ENCODE measurements around the gene SLC4A2. TPM values are rescaled to one million over a fixed set of nuclear protein-coding genes. Genes with fewer than 3 reads are reported as not detected.
"Not testable (repeated sequence)": the region's sequence is repeated elsewhere in the genome, so short reads cannot be mapped to it uniquely, and the experiment has no call there.

The SLC4A2 gene
- total RNA-seq (10 to 100 TPM; 82.7 to 84.7 TPM), polyA plus RNA-seq (10 to 100 TPM; 12.8 to 24.3 TPM)

GRCh38 chr7:151059367-151060112 is at the start of gene SLC4A2:
Gene SLC4A2, plus strand, starts transcription at chr7:151059589. Its CDS starts 2,399 bp downstream, at chr7:151061988.
- H3K4me3 ChIP-seq (ENCODE audit: low read length in 2 of 2): peak within 1 kb of the TSS; percentile 45 to 70
- CTCF ChIA-PET (ENCODE audit: partially characterized antibody): interaction anchor here (1.2 to 1.7 kb wide), 2 partner anchors 45 to 51 kb away, joined by 3 to 5 read pairs; no protein-coding TSS in a partner anchor
- H3K4me1 ChIP-seq (ENCODE audit: insufficient read depth, low read length): peaks cover 41% of the 10 kb centered on the region
- Mint-ChIP-seq H3K4me3 (peak within 1 kb of the TSS; percentile 86 to 97 (median 94)), H3K4me1 (peaks cover 18 to 51% (median 36%) of the 10 kb centered on the region in 4 donors), H3K9me3 (no peaks in the 10 kb centered on the region), H3K27ac (peak within 1 kb of the TSS; percentile 85 to 99 (median 96)), H3K36me3 (peaks cover 0 to 23% of the 10 kb centered on the region in 2 donors), H3K27me3 (peaks cover 0 to 2% of the 10 kb centered on the region in 2 donors)
- no peaks in the 10 kb centered on the region for H3K9me3 ChIP-seq (ENCODE audit: control insufficient read depth in 1 of 2, low read length in 2 of 2)
- peak within 1 kb of the TSS; percentile 85 for H3K27ac ChIP-seq (ENCODE audit: low read depth, low read length)
- DNase-seq: peak; percentile 60 to 79 (median 69)
- no peaks in the 10 kb centered on the region for H3K27me3 ChIP-seq (ENCODE audit: insufficient read depth, low read length)
- POLR2A ChIA-PET (ENCODE audit: partially characterized antibody): interaction anchor here (1.0 to 5.0 kb wide), 11 partner anchors 17 to 51 kb away, joined by 3 to 68 read pairs (median 6); partner anchors contain the start of genes ABCB8, AGAP3, FASTK and TMUB1
- intact Hi-C loops (cut with micrococcal nuclease): loop anchor here (1.0 to 2.0 kb wide), 3 partner anchors 41 to 167 kb away; partner anchors contain the start of gene ABCF2
- H3K36me3 ChIP-seq (ENCODE audit: insufficient read depth, low read length): peaks cover 2% of the 10 kb centered on the region

- ChIA-PET POLR2A (ENCODE audit: partially characterized antibody) (interaction anchor here (0.7 to 13.0 kb wide), 14 partner anchors 9 to 1141 kb away, joined by 3 to 182 read pairs (median 8); partner anchors contain the start of genes ABCB8, NOS3, REPIN1 and TMUB1), CTCF (ENCODE audit: partially characterized antibody) (interaction anchor here (1.0 to 9.1 kb wide), 12 partner anchors 8 to 655 kb away, joined by 3 to 93 read pairs (median 14); partner anchors contain the start of genes ABCB8, ATG9B and NOS3)
- H3K4me1 Mint-ChIP-seq: peaks cover 47 to 93% (median 69%) of the 10 kb centered on the region in 4 donors
- peak in 1 of 5 donors; percentile 38 for DNase-seq
- peaks cover 0 to 2% (median 0%) of the 10 kb centered on the region in 8 donors for H3K9me3 Mint-ChIP-seq
- intact Hi-C loops (cut with micrococcal nuclease): loop anchor here (10.0 kb wide), 1 partner anchor 335 kb away; the partner anchor contains the start of gene NUB1
- Histone ChIP-seq H3K9me3 (ENCODE audit: control insufficient read depth in 1 of 2, low read length in 2 of 2) (no peaks in the 10 kb centered on the region), H3K27ac (ENCODE audit: low read depth, low read length) (peak overlapping the region; percentile 69), H3K4me3 (ENCODE audit: low read length in 2 of 2) (no peak overlapping the region), H3K4me1 (ENCODE audit: insufficient read depth, low read length) (peaks cover 86% of the 10 kb centered on the region), H3K36me3 (ENCODE audit: insufficient read depth, low read length) (no peaks in the 10 kb centered on the region), H3K27me3 (ENCODE audit: insufficient read depth, low read length) (no peaks in the 10 kb centered on the region)
- no peaks in the 10 kb centered on the region for H3K27me3 Mint-ChIP-seq
- H3K4me3 Mint-ChIP-seq: peak overlapping the region in 5 of 8 donors; percentile 69 to 89 (median 76)
- H3K27ac Mint-ChIP-seq: peak overlapping the region; percentile 91 to 99 (median 97)
- peaks cover 1 to 5% of the 10 kb centered on the region in 2 donors for H3K36me3 Mint-ChIP-seq
Observed at GRCh38 chr7:151010037-151010306, 49.4 kb upstream of the SLC4A2 start.

GRCh38 chr7:151010307-151011096 is 48.9 kb upstream of the SLC4A2 start:
- peaks cover 1 to 5% of the 10 kb centered on the region in 2 donors for H3K36me3 Mint-ChIP-seq
- Histone ChIP-seq H3K27me3 (ENCODE audit: insufficient read depth, low read length) (no peaks in the 10 kb centered on the region), H3K27ac (ENCODE audit: low read depth, low read length) (peak overlapping the region; percentile 69), H3K9me3 (ENCODE audit: control insufficient read depth in 1 of 2, low read length in 2 of 2) (no peaks in the 10 kb centered on the region), H3K4me3 (ENCODE audit: low read length in 2 of 2) (peak overlapping the region; percentile 6 to 65), H3K4me1 (ENCODE audit: insufficient read depth, low read length) (peaks cover 92% of the 10 kb centered on the region), H3K36me3 (ENCODE audit: insufficient read depth, low read length) (no peaks in the 10 kb centered on the region)
- H3K9me3 Mint-ChIP-seq: peaks cover 0 to 2% (median 0%) of the 10 kb centered on the region in 8 donors
- peak overlapping the region; percentile 91 to 99 (median 97) for H3K27ac Mint-ChIP-seq
- POLR2A ChIA-PET (ENCODE audit: partially characterized antibody): interaction anchor here (0.7 to 13.0 kb wide), 18 partner anchors 8 to 1141 kb away, joined by 3 to 182 read pairs (median 5); partner anchors contain the start of genes ABCB8, FASTK, NOS3 and REPIN1
- H3K27me3 Mint-ChIP-seq: no peaks in the 10 kb centered on the region
- intact Hi-C loops (cut with micrococcal nuclease): loop anchor here (10.0 kb wide), 1 partner anchor 334 kb away; the partner anchor contains the start of gene NUB1
- H3K4me3 Mint-ChIP-seq: peak overlapping the region; percentile 68 to 89 (median 75)
- CTCF ChIA-PET (ENCODE audit: partially characterized antibody): interaction anchor here (1.0 to 9.1 kb wide), 16 partner anchors 7 to 655 kb away, joined by 3 to 93 read pairs (median 6); partner anchors contain the start of genes ABCB8, ATG9B and NOS3
- H3K4me1 Mint-ChIP-seq: peaks cover 52 to 95% (median 72%) of the 10 kb centered on the region in 4 donors
- DNase-seq: peak; percentile 48 to 68 (median 56)

- Mint-ChIP-seq H3K36me3 (peaks cover 1 to 5% of the 10 kb centered on the region in 2 donors), H3K27ac (peak overlapping the region; percentile 91 to 99 (median 97)), H3K27me3 (no peaks in the 10 kb centered on the region), H3K4me1 (peaks cover 53 to 94% (median 74%) of the 10 kb centered on the region in 4 donors), H3K4me3 (peak overlapping the region; percentile 68 to 89 (median 75)), H3K9me3 (peaks cover 0 to 2% (median 0%) of the 10 kb centered on the region in 8 donors)
- H3K36me3 ChIP-seq (ENCODE audit: insufficient read depth, low read length): no peaks in the 10 kb centered on the region
- intact Hi-C loops (cut with micrococcal nuclease): loop anchor here (10.0 kb wide), 1 partner anchor 334 kb away; the partner anchor contains the start of gene NUB1
- CTCF ChIA-PET (ENCODE audit: partially characterized antibody): interaction anchor here (1.0 to 9.1 kb wide), 15 partner anchors 7 to 101 kb away, joined by 3 to 93 read pairs (median 7); partner anchors contain the start of genes ABCB8, ATG9B and NOS3
- peaks cover 97% of the 10 kb centered on the region for H3K4me1 ChIP-seq (ENCODE audit: insufficient read depth, low read length)
- POLR2A ChIA-PET (ENCODE audit: partially characterized antibody): interaction anchor here (0.7 to 13.0 kb wide), 15 partner anchors 8 to 1133 kb away, joined by 3 to 182 read pairs (median 7); partner anchors contain the start of genes ABCB8, FASTK, NOS3 and TMUB1
- no peak for DNase-seq
- H3K27ac ChIP-seq (ENCODE audit: low read depth, low read length): peak overlapping the region; percentile 69
- H3K27me3 ChIP-seq (ENCODE audit: insufficient read depth, low read length): no peaks in the 10 kb centered on the region
- H3K9me3 ChIP-seq (ENCODE audit: control insufficient read depth in 1 of 2, low read length in 2 of 2): no peaks in the 10 kb centered on the region
- peak overlapping the region; percentile 6 to 65 for H3K4me3 ChIP-seq (ENCODE audit: low read length in 2 of 2)
Observed at GRCh38 chr7:151011097-151011409, 48.3 kb upstream of the SLC4A2 start.

GRCh38 chr7:151011616-151012015 is 47.8 kb upstream of the SLC4A2 start:
- H3K36me3 ChIP-seq (ENCODE audit: insufficient read depth, low read length); H3K9me3 Mint-ChIP-seq; H3K27me3 Mint-ChIP-seq; H3K36me3 Mint-ChIP-seq; H3K4me3 ChIP-seq (ENCODE audit: low read length in 2 of 2); DNase-seq; H3K27me3 ChIP-seq (ENCODE audit: insufficient read depth, low read length); H3K9me3 ChIP-seq (ENCODE audit: control insufficient read depth in 1 of 2, low read length in 2 of 2): not testable (repeated sequence)
- Mint-ChIP-seq H3K27ac (peak overlapping the region; percentile 97 to 100 (median 99)), H3K4me1 (peaks cover 56 to 94% (median 77%) of the 10 kb centered on the region in 4 donors), H3K4me3 (peak overlapping the region in 7 of 8 donors; percentile 1 to 86 (median 65))
- Histone ChIP-seq H3K27ac (ENCODE audit: low read depth, low read length) (peak overlapping the region; percentile 96), H3K4me1 (ENCODE audit: insufficient read depth, low read length) (peaks cover 99% of the 10 kb centered on the region)
- intact Hi-C loops (cut with micrococcal nuclease): loop anchor here (10.0 kb wide), 1 partner anchor 333 kb away; the partner anchor contains the start of gene NUB1
- CTCF ChIA-PET (ENCODE audit: partially characterized antibody): interaction anchor here (1.1 to 9.1 kb wide), 12 partner anchors 6 to 100 kb away, joined by 3 to 93 read pairs (median 14); partner anchors contain the start of genes ABCB8, ATG9B and NOS3
- POLR2A ChIA-PET (ENCODE audit: partially characterized antibody): interaction anchor here (0.7 to 13.0 kb wide), 12 partner anchors 7 to 1133 kb away, joined by 3 to 182 read pairs (median 11); partner anchors contain the start of genes ABCB8, FASTK, NOS3 and TMUB1

GRCh38 chr7:151012031-151012692 is 47.2 kb upstream of the SLC4A2 start:
- POLR2A ChIA-PET (ENCODE audit: partially characterized antibody): interaction anchor here (1.0 to 13.0 kb wide), 9 partner anchors 7 to 1132 kb away, joined by 3 to 182 read pairs (median 10); partner anchors contain the start of genes ABCB8, FASTK and NOS3

More at GRCh38 chr7:151012031-151012692, 47.2 kb upstream of the SLC4A2 start:
- Mint-ChIP-seq H3K36me3 (peaks cover 1 to 5% of the 10 kb centered on the region in 2 donors), H3K27me3 (no peaks in the 10 kb centered on the region), H3K9me3 (peaks cover 0 to 2% (median 0%) of the 10 kb centered on the region in 8 donors), H3K27ac (peak overlapping the region; percentile 97 to 100 (median 99)), H3K4me1 (peaks cover 57 to 94% (median 78%) of the 10 kb centered on the region in 4 donors), H3K4me3 (peak overlapping the region in 7 of 8 donors; percentile 63 to 86 (median 73))
- DNase-seq: no peak
- Histone ChIP-seq H3K4me1 (ENCODE audit: insufficient read depth, low read length) (peaks cover 99% of the 10 kb centered on the region), H3K27me3 (ENCODE audit: insufficient read depth, low read length) (no peaks in the 10 kb centered on the region), H3K36me3 (ENCODE audit: insufficient read depth, low read length) (no peaks in the 10 kb centered on the region), H3K27ac (ENCODE audit: low read depth, low read length) (peak overlapping the region; percentile 96), H3K9me3 (ENCODE audit: control insufficient read depth in 1 of 2, low read length in 2 of 2) (no peaks in the 10 kb centered on the region), H3K4me3 (ENCODE audit: low read length in 2 of 2) (no peak overlapping the region)
- intact Hi-C loops (cut with micrococcal nuclease): loop anchor here (10.0 kb wide), 1 partner anchor 333 kb away; the partner anchor contains the start of gene NUB1
- CTCF ChIA-PET (ENCODE audit: partially characterized antibody): interaction anchor here (1.1 to 9.1 kb wide), 6 partner anchors 13 to 114 kb away, joined by 3 to 73 read pairs (median 6); partner anchors contain the start of gene ATG9B
